WERI-Rb-1 (cell line): Measurements from ENCODE around the gene SH3RF2.
"Not testable (repeated sequence)": the region's sequence is repeated elsewhere in the genome, so short reads cannot be mapped to it uniquely, and the experiment has no call there.

Source experiments
- DNase-seq: peaks from one replicate; pipeline ENCODE4 v3.0.0-alpha.2; 2020
- H3K27ac ChIP-seq: fragments of 250-450 bp; sonication (Bioruptor Pico); 2 replicates; pipeline ENCODE4 v1.5.1; 2020; ENCODE audit warnings: mild to moderate bottlenecking, moderate library complexity
- H3K27me3 ChIP-seq: fragments of 250-450 bp; sonication (Bioruptor Pico); 2 replicates; pipeline ENCODE4 v1.5.1; 2021; ENCODE audit warnings: mild to moderate bottlenecking, low read depth, moderate library complexity; ENCODE audit not compliant: insufficient read depth, severe bottlenecking
- H3K36me3 ChIP-seq: fragments of 250-450 bp; sonication (Bioruptor Pico); 2 replicates; pipeline ENCODE4 v1.5.1; 2020; ENCODE audit warnings: mild to moderate bottlenecking, moderate library complexity
- H3K4me3 ChIP-seq: 2 replicates; pipeline ENCODE4 v1.5.1; 2011; ENCODE audit warnings: low read depth, mild to moderate bottlenecking, control low read depth, low read length
- H3K9me3 ChIP-seq: fragments of 250-450 bp; sonication (Bioruptor Pico); 2 replicates; pipeline ENCODE4 v1.5.1; 2021; ENCODE audit warnings: mild to moderate bottlenecking, moderate library complexity; ENCODE audit not compliant: severe bottlenecking
- CTCF ChIP-seq: IDR thresholded peaks from 2 replicates; pipeline ENCODE4 v1.5.1; 2011; ENCODE audit warnings: low read depth, mild to moderate bottlenecking, control low read depth, inconsistent platforms, low read length

SH3RF2 gene

GRCh38 chr5:145957388-145957787 lies 21.0 kb downstream of the SH3RF2 start:
- no peak for DNase-seq
- H3K27ac ChIP-seq: no peak overlapping the region
- H3K9me3 ChIP-seq: no peaks in the 10 kb centered on the region
- no peak overlapping the region for H3K4me3 ChIP-seq
- no peaks in the 10 kb centered on the region for H3K27me3 ChIP-seq
- H3K36me3 ChIP-seq: no peaks in the 10 kb centered on the region
- TF ChIP-seq CTCF: no peak

- TF ChIP-seq CTCF: no peak
- Histone ChIP-seq H3K4me3 (no peak overlapping the region), H3K27me3 (no peaks in the 10 kb centered on the region), H3K9me3 (no peaks in the 10 kb centered on the region), H3K27ac (no peak overlapping the region), H3K36me3 (no peaks in the 10 kb centered on the region)
- DNase-seq: no peak
Measured at GRCh38 chr5:145958436-145958835, 22.1 kb downstream of the SH3RF2 start.

GRCh38 chr5:145960166-145960565 lies 23.8 kb downstream of the SH3RF2 start:
- no peak for DNase-seq
- no peak for TF ChIP-seq CTCF
- H3K9me3 ChIP-seq: no peaks in the 10 kb centered on the region
- no peaks in the 10 kb centered on the region for H3K27me3 ChIP-seq
- no peaks in the 10 kb centered on the region for H3K36me3 ChIP-seq
- H3K27ac ChIP-seq: no peak overlapping the region
- H3K4me3 ChIP-seq: no peak overlapping the region

GRCh38 chr5:145960848-145961600 lies 24.6 kb downstream of the SH3RF2 start:
- DNase-seq: no peak
- H3K9me3 ChIP-seq: no peaks in the 10 kb centered on the region
- no peaks in the 10 kb centered on the region for H3K36me3 ChIP-seq
- no peak for TF ChIP-seq CTCF
- H3K4me3 ChIP-seq: no peak overlapping the region
- no peak overlapping the region for H3K27ac ChIP-seq
- H3K27me3 ChIP-seq: no peaks in the 10 kb centered on the region

GRCh38 chr5:145962001-145962400 lies 25.6 kb downstream of the SH3RF2 start:
- no peak for TF ChIP-seq CTCF
- no peaks in the 10 kb centered on the region for H3K9me3 ChIP-seq
- H3K36me3 ChIP-seq: no peaks in the 10 kb centered on the region
- H3K4me3 ChIP-seq: no peak overlapping the region
- no peak for DNase-seq
- no peak overlapping the region for H3K27ac ChIP-seq
- no peaks in the 10 kb centered on the region for H3K27me3 ChIP-seq

GRCh38 chr5:145964008-145964407 lies 27.6 kb downstream of the SH3RF2 start:
- H3K4me3 ChIP-seq, H3K27me3 ChIP-seq, H3K36me3 ChIP-seq, DNase-seq, H3K9me3 ChIP-seq, H3K27ac ChIP-seq: not testable (repeated sequence)
